Glomerular visceral epithelial cell (primary cell): ENCODE data around the gene FSTL1.
A peak's percentile ranks its signal among the peaks of the same experiment; 100 is the strongest.

Experiments
- DNase-seq: peaks from one replicate; pipeline ENCODE4 v3.0.0-alpha.2; 2016; ENCODE audit errors: extremely low spot score

Gene FSTL1

DNA sequence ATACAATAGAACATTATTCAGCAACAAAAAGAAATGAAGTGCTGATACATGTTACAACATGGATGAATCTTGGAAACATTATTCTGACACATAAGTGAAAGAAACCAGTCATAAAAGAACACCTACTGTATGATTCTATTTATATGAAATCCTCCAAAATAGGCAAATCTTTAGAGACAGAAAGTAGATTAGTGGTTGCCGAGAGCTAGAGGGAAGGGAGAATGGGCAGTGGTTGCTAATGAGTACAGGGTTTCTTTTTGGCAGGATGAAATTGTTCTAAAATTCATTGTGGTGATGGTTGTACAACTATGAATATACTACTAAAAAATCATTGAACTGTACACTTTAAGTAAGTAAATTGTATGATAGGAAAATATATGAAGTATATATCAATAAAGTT, 95.3 kb downstream of the FSTL1 start:
- DNase-seq = no peak

DNA sequence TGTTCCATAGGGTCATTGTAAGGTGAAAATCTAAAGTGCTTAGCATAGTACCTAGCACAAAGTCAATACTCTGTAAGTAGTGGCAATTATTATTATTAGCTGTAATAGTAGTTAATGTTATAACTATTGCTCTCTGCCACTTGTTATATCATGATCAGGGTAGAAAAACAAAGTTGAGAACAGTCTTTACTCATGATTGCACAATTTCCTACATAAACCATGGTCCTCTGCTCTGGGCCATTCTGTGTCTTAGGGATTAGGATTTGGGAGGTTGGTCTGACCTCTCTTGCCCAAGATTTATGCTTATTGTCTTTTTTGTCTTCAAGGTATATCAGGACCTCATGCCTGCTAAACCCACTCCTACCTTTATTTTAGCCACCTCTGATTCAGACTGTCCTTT, 97.3 kb downstream of the FSTL1 start:
- DNase-seq = no peak

DNA sequence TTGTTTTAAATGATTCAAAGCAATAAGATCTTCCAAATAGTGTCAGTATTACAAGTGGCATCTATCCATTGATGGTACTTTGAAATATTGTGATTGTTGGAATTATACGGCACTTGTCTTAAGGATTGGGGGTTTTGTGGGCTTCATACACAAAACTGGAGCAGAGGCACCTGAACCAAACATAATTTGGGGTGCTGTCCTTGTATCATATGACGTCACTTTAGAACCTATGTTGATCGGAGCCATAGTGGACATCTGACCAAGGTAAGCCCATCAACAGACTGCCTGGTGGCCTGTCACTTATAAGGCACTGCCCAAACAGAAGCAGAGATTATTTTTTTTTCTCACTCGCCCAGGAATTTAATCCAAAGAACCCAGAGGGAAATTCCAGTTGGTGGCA, 98.8 kb downstream of the FSTL1 start:
- DNase-seq = no peak

DNA sequence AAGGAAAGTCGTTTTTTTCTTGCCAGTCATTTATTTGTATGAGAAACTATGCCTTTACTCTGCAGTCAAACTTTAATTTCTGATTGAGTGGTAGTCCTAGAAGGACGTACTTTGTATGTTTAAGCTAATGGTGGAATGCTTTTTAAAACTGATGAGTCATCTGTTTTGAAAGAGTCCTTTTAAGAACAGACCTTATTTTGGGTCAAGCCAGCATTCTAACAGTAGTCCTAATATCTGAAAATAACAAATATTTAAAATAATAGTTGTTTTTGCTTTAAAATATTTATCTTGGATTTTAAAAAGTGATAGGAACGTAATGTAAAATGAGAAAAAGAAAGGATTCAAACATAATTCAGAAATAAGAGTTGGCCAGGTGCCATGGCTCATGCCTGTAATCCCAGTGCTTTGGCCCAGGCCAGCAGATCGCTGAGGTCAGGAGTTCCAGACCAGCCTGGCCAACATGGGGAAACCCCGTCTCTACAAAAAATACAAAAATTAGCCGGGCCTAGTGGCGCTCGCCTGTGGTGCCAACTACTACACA, 100.3 kb downstream of the FSTL1 start:
- peak; percentile 62 for DNase-seq

DNA sequence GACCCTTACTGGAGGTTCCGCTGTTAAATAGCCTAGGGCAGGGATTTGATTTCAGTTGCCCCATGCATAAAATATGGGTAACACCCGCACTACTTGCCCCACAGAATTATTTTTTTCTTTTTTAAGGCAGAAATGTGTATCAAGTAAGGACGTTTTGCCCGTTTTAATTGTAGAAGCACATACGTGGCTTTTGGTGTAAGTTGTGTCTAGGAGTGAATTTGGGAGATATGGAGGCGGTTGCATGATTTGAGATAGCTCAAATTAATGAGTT, 101.0 kb downstream of the FSTL1 start:
- no peak for DNase-seq

DNA sequence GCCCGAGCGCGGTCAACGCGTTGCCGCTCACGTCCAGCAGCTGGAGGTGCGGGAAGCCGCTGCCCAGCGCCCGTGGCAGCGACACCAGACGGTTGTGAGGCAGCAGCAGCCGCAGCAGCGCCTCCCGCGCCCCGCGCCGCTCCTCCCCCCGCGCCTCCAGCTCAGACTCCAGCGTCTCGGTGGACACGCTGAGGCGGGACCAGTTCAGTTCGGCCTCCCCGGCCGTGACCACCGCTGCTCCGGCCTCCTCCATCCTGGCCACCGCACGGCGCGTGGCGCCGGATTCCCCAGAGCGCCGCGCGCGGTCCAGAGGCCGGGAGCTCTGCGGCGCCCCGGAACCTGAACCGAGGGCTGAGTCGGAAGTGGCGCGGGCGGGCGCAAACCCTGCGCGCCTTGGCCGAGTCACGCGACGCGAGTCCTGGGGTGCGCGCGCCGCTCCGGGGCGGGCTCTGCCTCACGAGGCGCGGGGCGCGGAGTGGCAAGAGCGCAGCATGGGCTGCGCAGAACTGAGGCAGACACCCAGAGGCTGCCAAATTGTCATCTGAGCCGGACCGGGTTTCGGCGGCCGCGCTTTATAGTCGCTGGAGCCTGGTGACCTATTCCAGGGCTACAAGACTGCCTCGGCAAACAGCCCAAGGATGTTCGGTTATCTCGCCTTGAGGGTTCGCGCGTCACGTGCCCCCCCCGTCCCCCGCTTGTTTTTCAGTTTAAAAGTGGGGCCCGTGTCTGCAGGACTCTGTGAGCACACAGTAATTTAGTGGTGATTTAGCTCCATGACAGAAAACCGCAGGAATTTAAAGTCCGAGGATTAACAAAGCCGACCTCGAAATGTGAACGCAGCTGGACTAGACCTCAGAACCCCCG, 101.6 kb downstream of the FSTL1 start, which contains the start of gene LRRC58:
TSS of gene LRRC58 (minus strand) at position 364 of the 864 bp plus-strand sequence. CDS start at position 253, 111 bp downstream.
- peak; percentile 93 for DNase-seq

DNA sequence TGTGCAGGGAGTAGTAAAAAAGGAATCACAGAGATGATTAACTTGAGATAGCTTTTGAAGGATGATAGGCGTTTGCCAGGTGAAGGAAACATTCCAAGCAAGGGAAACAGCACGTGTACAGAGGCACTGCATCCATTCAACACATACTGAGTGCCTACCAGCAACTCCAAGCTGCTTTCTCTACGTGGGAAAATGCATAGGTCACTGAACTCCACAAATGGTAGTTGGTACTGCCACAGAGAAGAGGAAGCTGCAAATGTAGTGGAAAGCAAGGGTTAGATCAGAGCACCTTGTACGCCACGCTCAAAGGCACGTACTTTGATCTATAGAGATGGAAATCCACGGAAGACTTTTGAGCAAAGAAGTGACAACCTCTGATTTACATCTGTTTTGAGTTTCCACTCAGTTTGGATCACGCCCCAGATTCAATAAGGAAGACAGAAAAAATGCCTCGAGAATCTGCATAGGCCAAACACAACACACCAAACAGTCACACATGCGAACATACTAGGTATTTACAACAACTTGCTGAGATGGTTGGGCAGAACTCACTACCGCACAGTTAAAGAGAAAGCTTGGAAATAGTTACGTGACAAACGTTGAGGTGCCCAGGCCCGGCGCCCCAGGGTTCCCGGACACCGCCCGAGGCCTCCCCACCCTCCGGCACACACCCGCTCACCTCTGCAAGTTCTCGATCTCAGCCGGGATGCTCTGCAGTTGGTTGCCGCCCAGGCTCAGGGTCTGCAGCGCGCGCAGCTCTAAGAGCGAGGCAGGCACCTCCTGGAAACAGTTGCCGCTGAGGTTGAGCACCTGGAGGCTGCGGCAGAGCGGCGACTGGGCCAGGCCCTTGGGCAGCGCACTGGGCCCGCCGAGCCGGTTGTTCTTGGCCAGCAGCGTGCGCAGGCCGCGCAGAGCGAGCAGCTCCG, 102.5 kb downstream of the FSTL1 start:
- peak; percentile 27 for DNase-seq

DNA sequence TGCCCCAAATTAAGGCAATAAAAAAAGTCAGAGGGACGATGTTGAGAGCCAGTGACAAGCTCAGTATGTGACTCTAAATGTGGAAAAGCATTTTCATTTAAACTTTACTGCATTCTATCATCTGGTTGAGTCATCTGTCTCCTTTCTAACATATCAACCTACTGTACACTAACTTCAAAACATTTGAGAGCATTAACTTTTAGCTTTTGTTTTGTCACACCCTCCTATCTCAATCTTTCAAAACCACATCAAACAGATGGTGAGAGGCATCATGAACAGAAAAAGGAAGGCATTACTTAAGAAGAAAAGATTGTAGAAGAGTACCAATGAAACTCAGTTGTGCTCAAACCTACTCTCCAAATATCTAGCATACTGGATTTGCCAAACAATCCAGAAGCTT, 106.4 kb downstream of the FSTL1 start:
- DNase-seq = no peak
